ENCODE results near the gene NTPCR. TPM values are rescaled to one million over a fixed set of nuclear protein-coding genes. Genes with fewer than 3 reads are reported as not detected.

The NTPCR gene
- total RNA-seq, 1 donor from 2014 or later = 9.4 TPM

GRCh38 chr1:232962761-232963745 lies 12.6 kb downstream of the NTPCR start:
- DNase-seq (ENCODE audit: low read depth in 2 of 2) = peak in 1 of 2 donors; percentile 64

- DNase-seq (ENCODE audit: low read depth in 2 of 2) = no peak
Observed at GRCh38 chr1:232964601-232965000, 14.2 kb downstream of the NTPCR start.

DNA sequence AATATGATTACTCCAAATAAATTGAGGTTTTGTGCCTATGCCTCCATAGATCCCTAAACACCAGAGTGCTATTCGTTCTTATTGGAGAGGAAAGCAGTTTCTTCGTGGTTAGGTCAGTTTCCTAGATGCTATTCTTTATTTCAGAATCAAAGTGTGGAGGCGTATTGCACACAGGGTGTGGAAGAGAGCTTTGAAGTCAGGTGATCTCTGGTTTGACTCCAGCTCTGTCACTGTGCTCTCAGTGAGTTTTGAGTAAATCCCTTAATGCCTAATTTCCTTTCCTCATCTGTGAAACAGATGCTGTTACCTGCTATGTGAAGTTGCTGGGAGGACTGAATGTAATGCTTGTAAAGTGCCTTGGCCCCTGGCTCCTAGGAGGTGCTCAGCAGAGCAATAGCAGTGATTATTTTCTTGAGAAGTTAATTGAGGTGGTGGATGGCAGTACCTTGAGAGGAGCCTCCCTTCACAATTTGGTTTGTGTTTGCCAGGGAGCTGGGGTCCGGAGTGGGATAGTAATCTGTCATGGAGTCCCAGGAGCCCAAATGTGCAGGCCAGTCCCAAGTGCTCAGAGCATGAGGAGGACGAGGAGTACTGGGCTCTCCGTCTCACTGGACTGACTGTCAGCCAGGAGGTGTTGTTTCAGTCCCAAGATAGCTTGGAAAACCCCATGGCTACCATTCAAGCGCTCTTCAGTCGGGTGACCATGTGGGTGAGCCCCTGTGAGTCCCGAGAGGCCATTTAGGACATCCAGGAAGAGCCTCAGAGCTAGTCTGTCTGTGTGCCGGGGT lies 14.9 kb downstream of the NTPCR start:
- DNase-seq (ENCODE audit: low read depth in 2 of 2) = no peak

DNA sequence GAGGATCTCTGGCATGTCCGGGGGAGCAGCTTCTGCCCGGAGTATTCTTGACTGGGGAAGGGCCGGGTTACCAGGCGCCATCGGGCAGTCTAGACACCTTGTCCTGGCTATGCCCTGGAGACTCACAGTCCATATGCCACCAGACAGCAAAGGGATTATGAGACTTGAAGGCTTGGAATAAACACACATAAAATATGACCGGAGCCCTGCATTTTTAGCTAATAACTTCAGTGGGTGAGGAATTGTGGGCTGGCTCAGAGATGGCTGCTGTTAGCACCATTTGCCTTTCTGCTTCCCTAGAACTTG lies 15.5 kb downstream of the NTPCR start:
- DNase-seq (ENCODE audit: low read depth in 2 of 2) = no peak

- no peak for DNase-seq (ENCODE audit: low read depth in 2 of 2)
Observed at GRCh38 chr1:232966663-232967062, 16.3 kb downstream of the NTPCR start.

GRCh38 chr1:232968391-232968790 lies 18.0 kb downstream of the NTPCR start:
- no peak for DNase-seq (ENCODE audit: low read depth in 2 of 2)

DNA sequence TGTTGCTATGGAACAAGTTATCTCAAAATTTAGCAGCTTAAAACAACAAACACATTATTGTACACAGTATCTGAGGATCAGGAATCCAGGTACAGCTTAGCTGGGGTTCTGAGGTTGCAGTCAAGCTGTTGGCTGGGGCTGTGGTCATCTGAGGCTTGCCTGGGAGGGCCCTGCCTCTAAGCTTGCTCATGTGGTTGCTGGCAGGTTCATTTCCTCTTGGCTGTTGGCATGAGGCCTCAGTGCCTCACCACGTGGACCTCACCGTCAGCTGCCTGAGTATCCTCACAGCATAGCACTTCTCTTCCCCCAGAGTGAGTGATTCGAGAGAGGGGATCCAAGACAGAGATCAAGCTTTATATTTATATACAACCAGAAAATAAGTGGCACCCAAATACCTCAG lies 18.6 kb downstream of the NTPCR start:
- peak; percentile 41 to 50 for DNase-seq (ENCODE audit: low read depth in 2 of 2)

- no peak for DNase-seq (ENCODE audit: low read depth in 2 of 2)
Observed at GRCh38 chr1:232969799-232970198, 19.4 kb downstream of the NTPCR start.

- DNase-seq (ENCODE audit: low read depth in 2 of 2) = no peak
Observed at GRCh38 chr1:232970508-232970907, 20.1 kb downstream of the NTPCR start.

- DNase-seq (ENCODE audit: low read depth in 2 of 2) = peak in 1 of 2 donors; percentile 46
Observed at GRCh38 chr1:232973652-232974611, 23.5 kb downstream of the NTPCR start.

GRCh38 chr1:232974971-232975370 lies 24.6 kb downstream of the NTPCR start:
- DNase-seq (ENCODE audit: low read depth in 2 of 2) = peak in 1 of 2 donors; percentile 34

DNA sequence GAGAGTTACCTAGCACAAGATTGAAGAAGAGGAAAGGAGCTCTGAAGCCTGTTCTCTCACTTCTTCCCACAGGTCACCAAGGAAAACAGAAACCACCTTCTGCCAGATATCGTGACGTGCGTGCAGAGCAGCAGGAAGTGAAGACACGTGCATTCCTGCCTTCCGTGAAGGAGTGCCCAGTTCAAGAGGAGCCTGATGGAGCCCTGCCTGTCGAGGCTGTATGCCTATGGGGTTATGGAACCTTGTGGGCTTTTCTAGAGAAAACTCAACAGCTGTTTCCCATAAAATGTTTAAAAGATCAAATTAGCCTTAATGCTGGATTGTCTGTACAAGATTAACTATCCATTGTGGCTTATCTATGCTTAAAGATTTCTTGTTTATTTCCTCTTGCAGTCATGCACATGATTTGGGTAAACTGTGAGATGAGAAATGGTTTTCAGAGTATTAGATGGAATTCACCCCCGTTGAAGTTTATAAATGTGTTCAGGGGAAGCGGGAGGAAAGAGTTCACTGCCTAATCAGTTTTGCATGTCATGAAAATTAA lies 27.8 kb downstream of the NTPCR start:
- no peak for DNase-seq (ENCODE audit: low read depth in 2 of 2)

GRCh38 chr1:232978815-232979214 lies 28.4 kb downstream of the NTPCR start:
- no peak for DNase-seq (ENCODE audit: low read depth in 2 of 2)

GRCh38 chr1:232979558-232979957 lies 29.1 kb downstream of the NTPCR start:
- no peak for DNase-seq (ENCODE audit: low read depth in 2 of 2)

- no peak for DNase-seq (ENCODE audit: low read depth in 2 of 2)
Observed at GRCh38 chr1:232980355-232980978, 30.1 kb downstream of the NTPCR start.

DNA sequence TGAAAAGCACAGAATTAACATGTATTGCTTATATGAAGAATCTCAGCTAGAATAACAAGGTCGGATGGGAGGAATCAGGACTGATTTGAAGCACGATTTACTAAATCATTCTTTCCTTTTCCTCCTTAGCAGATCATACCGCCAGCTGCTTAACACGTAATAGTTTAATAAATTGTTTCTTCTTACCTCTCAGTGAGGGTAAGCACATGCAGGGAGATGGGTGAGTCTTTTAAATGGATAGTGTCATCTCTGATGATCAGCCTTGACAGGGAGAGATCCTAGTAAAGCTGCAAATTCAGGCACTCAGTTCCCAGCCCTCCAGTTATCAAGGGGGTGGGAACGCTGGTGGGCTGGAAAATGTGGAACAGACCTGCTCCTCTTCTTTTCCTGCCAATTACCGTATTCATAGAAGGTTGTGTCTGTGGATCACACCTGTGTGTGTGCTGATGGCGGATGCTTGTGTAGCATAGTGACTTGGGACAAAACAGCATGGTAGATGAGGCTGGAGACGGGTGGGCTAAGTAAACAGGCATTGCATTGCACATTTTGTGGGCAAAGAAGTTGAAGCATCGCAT lies 30.7 kb downstream of the NTPCR start:
- DNase-seq (ENCODE audit: low read depth in 2 of 2) = no peak

DNA sequence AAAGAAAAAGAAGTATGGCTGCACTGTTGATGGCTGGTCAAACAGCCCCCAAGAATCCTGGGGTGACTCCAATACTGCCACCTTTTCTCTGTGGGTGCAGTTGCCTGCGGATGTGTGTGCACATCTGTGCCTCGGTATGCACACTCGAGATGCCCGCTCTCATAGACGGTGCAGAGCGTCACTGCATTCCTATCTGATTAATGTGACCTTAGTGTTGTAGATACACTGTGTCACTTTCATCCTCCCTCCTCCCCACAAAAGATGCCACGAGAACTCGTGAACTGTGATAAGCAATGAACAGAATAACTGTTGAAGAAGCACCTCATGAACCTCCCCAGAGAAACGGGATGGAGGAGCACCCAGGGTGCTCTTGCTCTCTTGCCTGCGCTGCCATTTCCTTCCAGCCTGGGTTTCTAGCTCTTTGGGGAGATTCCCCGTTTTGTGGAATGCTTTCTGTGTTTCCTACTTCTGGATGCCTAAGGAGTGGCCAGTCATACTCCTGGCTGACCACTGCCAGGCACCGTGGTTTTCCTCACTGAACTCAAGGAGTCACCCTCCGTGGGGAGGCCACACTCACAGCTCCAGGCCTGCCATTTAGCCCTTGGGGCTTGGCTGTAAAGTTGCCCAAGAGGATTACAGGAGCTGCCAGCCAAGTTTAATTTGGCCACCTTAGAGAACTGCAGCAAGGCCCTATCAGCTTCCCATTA lies 32.0 kb downstream of the NTPCR start:
- no peak for DNase-seq (ENCODE audit: low read depth in 2 of 2)

DNA sequence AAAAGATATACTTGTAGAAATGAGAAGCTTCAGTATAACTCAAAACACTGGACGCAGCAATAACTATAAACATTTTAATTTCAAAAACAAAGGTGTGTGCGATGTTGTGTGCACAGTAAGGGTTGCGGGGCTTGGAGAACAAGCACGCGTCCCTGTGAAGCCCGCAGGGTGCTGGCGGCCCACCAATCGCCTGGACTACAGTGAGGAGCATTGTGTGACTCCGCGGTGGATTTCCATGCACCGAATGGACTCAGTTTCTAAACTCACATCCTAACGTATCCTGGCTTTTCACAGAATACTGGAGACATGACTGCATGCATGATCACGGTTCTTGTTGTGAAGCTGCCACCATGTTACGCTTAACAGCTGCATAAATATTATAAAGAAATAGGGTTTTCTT lies 33.0 kb downstream of the NTPCR start:
- DNase-seq (ENCODE audit: low read depth in 2 of 2) = no peak

GRCh38 chr1:232983817-232984567 lies 33.6 kb downstream of the NTPCR start:
- DNase-seq (ENCODE audit: low read depth in 2 of 2) = no peak

All from dermis microvascular lymphatic vessel endothelial cell (primary cell).